ENCODE results near the gene STPG2.

DNA sequence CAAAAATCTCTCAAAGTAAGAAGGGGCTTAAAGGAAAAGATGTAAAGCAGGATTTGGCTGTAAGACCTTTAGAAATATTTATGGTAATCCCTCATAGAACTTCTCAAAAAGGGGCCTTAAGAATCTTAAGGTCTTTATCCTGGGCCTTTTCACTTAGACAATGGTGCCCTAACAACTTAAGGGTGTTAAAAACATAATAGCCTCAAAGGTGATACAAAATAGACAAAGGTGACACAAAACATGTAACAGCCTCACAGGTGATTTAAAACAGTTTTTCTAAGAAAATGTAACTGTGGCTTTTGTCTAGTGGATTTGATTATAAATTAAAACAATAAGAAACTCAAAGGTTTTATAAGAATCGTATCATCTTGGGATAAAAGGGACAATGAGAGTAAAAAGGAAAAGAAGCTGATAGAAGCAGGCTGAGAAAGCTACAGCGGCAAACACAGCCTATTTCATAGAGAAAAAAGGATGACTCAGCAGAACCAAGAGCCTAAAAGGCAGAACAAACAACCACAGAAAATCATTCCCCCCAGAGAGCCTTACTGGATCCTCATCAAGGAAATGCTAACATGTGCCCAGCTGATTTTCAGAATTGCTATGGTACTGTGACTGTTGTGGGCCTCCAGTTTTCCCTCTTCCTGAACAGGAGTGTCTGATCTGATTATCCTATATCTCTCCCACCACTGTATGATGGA lies 164.3 kb downstream of the STPG2 start:
- TF ChIP-seq, protein P1, sequence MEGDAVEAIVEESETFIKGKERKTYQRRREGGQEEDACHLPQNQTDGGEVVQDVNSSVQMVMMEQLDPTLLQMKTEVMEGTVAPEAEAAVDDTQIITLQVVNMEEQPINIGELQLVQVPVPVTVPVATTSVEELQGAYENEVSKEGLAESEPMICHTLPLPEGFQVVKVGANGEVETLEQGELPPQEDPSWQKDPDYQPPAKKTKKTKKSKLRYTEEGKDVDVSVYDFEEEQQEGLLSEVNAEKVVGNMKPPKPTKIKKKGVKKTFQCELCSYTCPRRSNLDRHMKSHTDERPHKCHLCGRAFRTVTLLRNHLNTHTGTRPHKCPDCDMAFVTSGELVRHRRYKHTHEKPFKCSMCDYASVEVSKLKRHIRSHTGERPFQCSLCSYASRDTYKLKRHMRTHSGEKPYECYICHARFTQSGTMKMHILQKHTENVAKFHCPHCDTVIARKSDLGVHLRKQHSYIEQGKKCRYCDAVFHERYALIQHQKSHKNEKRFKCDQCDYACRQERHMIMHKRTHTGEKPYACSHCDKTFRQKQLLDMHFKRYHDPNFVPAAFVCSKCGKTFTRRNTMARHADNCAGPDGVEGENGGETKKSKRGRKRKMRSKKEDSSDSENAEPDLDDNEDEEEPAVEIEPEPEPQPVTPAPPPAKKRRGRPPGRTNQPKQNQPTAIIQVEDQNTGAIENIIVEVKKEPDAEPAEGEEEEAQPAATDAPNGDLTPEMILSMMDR (conservative IDR thresholded peaks at IDR 0.05): no peak
- TF ChIP-seq EZH2 (IDR thresholded peaks at IDR 0.05; ENCODE audit: low read depth): no peak
